Rectal smooth muscle tissue (tissue), 1 donor: ENCODE data around the gene GNA15.
A peak's percentile ranks its signal among the peaks of the same experiment; 100 is the strongest.
"Not testable (repeated sequence)": the region's sequence is repeated elsewhere in the genome, so short reads cannot be mapped to it uniquely, and the experiment has no call there.

ENCODE experiments used
- H3K27ac ChIP-seq: one replicate; pipeline ENCODE4 v1.7.0; 2013; ENCODE audit warnings: low read depth, low read length, inconsistent platforms
- H3K27me3 ChIP-seq: one replicate; pipeline ENCODE4 v1.7.0; 2013; ENCODE audit warnings: low read length; ENCODE audit not compliant: control insufficient read depth, insufficient read depth
- H3K36me3 ChIP-seq: one replicate; pipeline ENCODE4 v1.7.0; 2013; ENCODE audit warnings: low read length; ENCODE audit not compliant: control insufficient read depth, insufficient read depth
- H3K4me1 ChIP-seq: one replicate; pipeline ENCODE4 v1.7.0; 2013; ENCODE audit warnings: low read length; ENCODE audit not compliant: control insufficient read depth, insufficient read depth
- H3K4me3 ChIP-seq: one replicate; pipeline ENCODE4 v1.7.0; 2013; ENCODE audit warnings: low read length
- H3K9ac ChIP-seq: one replicate; pipeline ENCODE4 v1.7.0; 2013; ENCODE audit warnings: low read length

Gene GNA15, protein sequence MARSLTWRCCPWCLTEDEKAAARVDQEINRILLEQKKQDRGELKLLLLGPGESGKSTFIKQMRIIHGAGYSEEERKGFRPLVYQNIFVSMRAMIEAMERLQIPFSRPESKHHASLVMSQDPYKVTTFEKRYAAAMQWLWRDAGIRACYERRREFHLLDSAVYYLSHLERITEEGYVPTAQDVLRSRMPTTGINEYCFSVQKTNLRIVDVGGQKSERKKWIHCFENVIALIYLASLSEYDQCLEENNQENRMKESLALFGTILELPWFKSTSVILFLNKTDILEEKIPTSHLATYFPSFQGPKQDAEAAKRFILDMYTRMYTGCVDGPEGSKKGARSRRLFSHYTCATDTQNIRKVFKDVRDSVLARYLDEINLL

GRCh38 chr19:3135961-3136683, at the start of gene GNA15:
Gene GNA15 (plus strand): TSS chr19:3136033. CDS start chr19:3136451, 418 bp downstream.
- no peaks in the 10 kb centered on the region for H3K36me3 ChIP-seq
- H3K9ac ChIP-seq: no peak within 1 kb of the TSS
- peak within 1 kb of the TSS; percentile 33 for H3K4me3 ChIP-seq
- no peaks in the 10 kb centered on the region for H3K27me3 ChIP-seq
- H3K4me1 ChIP-seq: no peaks in the 10 kb centered on the region
- H3K27ac ChIP-seq: no peak within 1 kb of the TSS

DNA sequence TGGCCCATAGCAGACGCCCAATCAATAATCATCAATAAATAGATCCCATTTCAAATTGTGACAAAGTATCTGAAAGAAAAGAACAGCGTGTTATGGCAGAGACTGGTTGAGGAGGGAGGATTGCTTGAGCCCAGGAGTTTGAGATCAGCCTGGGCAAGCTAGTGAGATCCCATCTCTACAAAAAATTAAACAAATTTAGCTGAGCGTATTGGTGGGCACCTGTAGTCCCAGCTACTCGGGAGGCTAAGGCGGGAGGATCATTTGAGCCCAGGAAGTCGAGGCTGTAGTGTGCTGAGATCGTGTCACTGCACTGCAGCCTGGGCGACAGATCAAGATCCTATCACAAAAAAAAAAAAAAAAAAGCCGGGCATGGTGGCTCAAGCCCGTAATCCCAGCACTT, 48.1 kb upstream of the GNA15 start:
- H3K4me1 ChIP-seq: no peaks in the 10 kb centered on the region
- no peak overlapping the region for H3K4me3 ChIP-seq
- H3K9ac ChIP-seq: no peak overlapping the region

DNA sequence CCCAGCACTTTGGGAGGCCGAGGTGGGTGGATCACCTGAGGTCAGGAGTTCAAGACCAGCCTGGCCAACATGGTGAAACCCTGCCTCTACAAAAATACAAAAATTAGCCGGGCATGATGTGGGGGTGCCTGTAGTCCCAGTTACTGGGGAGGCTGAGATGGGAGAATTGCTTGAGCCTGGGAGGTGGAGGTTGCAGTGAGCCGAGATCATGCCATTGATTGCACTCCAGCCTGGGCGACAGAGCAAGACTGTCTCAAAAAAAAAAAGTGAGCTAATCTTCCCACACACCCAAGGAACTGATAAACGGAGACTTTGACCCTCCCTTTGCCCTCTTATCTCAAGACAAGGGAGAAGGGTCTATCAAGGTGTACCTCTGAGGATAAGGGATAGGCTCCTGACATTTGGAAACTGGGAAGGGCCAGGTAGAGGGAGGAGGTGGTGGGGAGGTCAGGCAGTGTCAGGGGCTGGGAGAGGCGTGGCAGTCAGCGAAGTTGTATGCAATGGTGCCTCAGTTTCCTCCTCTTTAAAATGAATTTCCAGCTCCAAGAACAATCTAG, 46.5 kb upstream of the GNA15 start:
- not testable (repeated sequence) for H3K9ac ChIP-seq, H3K36me3 ChIP-seq, H3K4me1 ChIP-seq, H3K27me3 ChIP-seq, H3K4me3 ChIP-seq, H3K27ac ChIP-seq

More for the DNA sequence above, 48.1 kb upstream of the GNA15 start:
- Histone ChIP-seq H3K27ac (no peak overlapping the region), H3K36me3 (no peaks in the 10 kb centered on the region), H3K27me3 (no peaks in the 10 kb centered on the region)

- Histone ChIP-seq H3K27ac (no peak overlapping the region), H3K27me3 (no peaks in the 10 kb centered on the region), H3K9ac (peak overlapping the region; percentile 53), H3K4me3 (peak overlapping the region; percentile 74), H3K36me3 (no peaks in the 10 kb centered on the region), H3K4me1 (peaks cover 29% of the 10 kb centered on the region)
Measured at GRCh38 chr19:3094601-3095440, 41.0 kb upstream of the GNA15 start.

DNA sequence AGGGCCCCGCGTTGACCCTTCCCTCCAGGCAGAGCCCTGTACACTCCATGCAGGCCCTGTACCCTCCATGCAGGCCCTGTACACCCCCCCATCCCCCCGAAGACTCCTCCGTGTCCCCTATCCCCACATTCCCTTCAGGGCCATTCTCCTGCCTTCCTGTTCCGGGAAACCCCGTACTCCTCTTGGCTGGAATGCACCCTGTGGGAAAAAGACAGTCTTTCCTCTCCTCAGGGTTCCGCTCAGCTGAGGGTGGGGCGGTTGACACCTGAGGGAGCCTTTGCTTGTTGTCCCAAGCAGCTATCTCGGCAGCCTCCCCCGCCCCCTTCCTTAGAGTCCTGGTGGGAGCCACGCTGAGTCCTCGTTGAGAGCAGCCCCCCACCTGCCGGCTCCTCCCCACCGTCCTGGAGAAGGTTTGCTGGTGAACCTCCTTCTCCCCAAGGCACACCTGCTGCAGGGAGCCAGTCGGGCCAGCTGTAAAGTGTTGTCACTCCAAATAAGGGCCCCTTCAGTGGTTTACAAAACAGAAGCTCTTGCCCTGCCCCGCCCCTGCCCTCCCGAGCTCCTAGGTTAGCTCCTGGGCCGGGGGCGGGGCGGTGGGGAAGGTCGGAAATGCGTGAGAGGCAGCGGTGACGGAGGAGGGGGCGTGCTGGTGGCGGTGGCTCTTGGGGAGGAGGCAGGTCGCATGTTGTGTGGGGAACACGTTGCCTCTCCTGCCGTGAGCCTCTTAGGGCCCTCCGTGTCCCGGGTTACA, 40.2 kb upstream of the GNA15 start:
- Histone ChIP-seq H3K9ac (peak overlapping the region; percentile 53), H3K4me1 (peaks cover 29% of the 10 kb centered on the region), H3K27ac (no peak overlapping the region), H3K36me3 (no peaks in the 10 kb centered on the region), H3K4me3 (peak overlapping the region; percentile 74), H3K27me3 (no peaks in the 10 kb centered on the region)

DNA sequence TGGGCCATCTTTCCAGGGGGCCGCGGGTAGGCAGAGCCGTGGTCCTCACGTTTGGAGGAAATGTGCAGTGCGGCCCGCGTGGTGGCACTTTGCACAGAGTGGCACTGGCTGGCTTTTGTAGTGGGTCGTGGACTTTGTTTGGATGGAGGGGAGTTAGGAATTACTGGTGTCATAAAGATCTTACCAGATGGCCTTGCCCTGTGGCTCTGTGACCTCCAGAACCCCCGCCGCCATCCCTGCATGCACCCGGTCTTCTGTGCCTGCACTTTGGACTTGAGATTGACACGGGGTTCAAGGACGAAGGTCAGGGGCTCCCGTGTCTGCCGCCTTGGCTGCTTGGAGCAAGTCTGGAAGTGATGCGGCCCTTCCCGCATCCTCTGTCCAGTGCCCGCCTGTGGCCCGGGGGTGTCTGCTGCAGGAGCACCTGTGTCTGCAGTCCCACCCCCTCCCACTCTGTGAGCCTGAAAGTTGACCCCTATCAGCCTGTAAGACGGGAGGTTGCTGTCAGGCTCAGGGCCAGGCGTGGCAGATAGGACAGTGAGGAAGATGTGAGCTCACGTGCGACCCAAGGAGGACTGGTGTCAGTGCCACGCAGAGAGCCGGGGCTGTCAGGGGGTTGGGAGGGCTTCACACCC, 39.4 kb upstream of the GNA15 start:
- Histone ChIP-seq H3K27me3 (no peaks in the 10 kb centered on the region), H3K4me3 (peak overlapping the region; percentile 74), H3K36me3 (no peaks in the 10 kb centered on the region), H3K27ac (no peak overlapping the region), H3K4me1 (peaks cover 29% of the 10 kb centered on the region), H3K9ac (peak overlapping the region; percentile 14)

DNA sequence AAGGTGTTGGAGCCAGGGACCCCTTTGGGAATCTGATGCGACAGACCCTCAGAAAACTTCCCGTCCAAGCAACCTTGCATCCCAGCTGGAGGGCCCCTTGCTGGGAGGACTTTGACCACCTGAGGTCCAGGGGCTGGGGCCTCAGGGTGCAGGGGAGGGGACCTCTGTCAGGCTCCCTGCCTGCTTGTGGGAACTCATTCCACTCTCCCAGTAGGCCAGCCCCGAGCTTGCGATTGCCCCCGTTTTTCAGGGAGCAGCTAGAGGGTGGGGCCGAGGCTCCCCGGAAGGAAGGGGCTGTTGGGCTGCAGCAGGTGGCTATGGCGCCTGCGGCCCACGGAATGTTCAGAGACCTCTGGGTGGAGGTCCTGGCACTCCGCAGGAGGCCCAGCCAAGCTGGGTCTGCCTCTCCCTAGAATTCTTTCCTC, 38.9 kb upstream of the GNA15 start:
- Histone ChIP-seq H3K4me3 (peak overlapping the region; percentile 74), H3K9ac (peak overlapping the region; percentile 14), H3K27me3 (no peaks in the 10 kb centered on the region), H3K4me1 (peaks cover 29% of the 10 kb centered on the region), H3K27ac (peak overlapping the region; percentile 80), H3K36me3 (no peaks in the 10 kb centered on the region)

DNA sequence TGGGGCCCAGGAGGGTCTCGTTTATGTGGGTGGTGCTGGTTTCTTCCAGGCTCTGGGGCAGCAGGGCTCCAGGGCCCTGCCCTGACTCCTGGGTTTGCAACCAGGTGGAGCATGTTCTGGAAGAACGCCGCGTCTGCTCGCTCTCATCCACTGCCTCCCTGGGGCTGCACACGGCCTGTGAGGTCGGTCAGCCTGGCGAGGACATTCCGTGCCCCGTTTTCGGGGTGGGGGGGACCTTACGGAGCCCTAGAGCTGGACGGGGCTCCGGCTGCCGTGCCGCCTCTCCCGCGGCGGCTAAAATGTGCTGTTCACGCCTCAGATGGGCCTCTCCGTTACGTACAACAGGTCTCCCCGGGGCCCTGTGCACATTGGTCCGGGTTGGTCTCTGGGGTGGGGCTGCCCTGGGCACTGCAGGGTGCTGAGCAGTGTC, 38.4 kb upstream of the GNA15 start:
- no peaks in the 10 kb centered on the region for H3K27me3 ChIP-seq
- peaks cover 29% of the 10 kb centered on the region for H3K4me1 ChIP-seq
- peak overlapping the region; percentile 80 for H3K27ac ChIP-seq
- H3K4me3 ChIP-seq: peak overlapping the region; percentile 74
- no peak overlapping the region for H3K9ac ChIP-seq
- H3K36me3 ChIP-seq: no peaks in the 10 kb centered on the region

DNA sequence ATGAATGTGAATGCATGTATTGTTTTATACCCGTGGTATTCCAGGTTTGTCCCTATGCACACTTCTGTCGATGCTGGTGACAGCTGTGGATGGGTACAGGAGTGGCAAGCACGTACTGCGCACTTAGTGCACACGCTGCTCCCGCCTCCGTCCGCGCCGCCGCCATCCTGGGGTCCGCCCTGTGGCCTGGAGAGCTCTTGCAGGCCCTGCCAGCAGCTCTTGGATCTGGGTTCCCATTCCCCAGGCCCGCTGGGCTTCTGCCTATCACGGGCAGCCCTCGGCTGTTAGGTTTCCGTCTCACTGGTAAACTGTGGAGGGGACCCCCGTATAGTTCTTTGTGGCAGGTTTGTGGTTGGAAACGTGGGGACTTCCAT, 37.7 kb upstream of the GNA15 start:
- peak overlapping the region; percentile 78 for H3K9ac ChIP-seq
- peaks cover 29% of the 10 kb centered on the region for H3K4me1 ChIP-seq
- peak overlapping the region; percentile 74 for H3K4me3 ChIP-seq
- H3K36me3 ChIP-seq: no peaks in the 10 kb centered on the region
- H3K27me3 ChIP-seq: no peaks in the 10 kb centered on the region
- peak overlapping the region; percentile 80 for H3K27ac ChIP-seq

GRCh38 chr19:3098515-3099346, 37.1 kb upstream of the GNA15 start:
- Histone ChIP-seq H3K9ac (peak overlapping the region; percentile 78), H3K4me1 (peaks cover 32% of the 10 kb centered on the region)

More at GRCh38 chr19:3098515-3099346, 37.1 kb upstream of the GNA15 start:
- Histone ChIP-seq H3K4me3 (peak overlapping the region; percentile 74), H3K36me3 (no peaks in the 10 kb centered on the region), H3K27me3 (no peaks in the 10 kb centered on the region), H3K27ac (peak overlapping the region; percentile 80)
